MM.1S (cell line): ENCODE data around the gene IL22RA2.

Experiments
- EZH2 ChIP-seq: fragments of 300-600 bp; sonication (generic); optimal IDR thresholded peaks from 2 replicates; pipeline ENCODE3; 2017; ENCODE audit warnings: low read depth, mild to moderate bottlenecking, antibody characterized with exemption, low read length, mixed read lengths
- TF ChIP-seq, protein P1 (sequence below): fragments of 300-600 bp; sonication (generic); IDR thresholded peaks from 2 replicates; pipeline ENCODE4 v1.5.1; 2016; ENCODE audit warnings: antibody characterized with exemption, low read length, mixed read lengths

DNA sequence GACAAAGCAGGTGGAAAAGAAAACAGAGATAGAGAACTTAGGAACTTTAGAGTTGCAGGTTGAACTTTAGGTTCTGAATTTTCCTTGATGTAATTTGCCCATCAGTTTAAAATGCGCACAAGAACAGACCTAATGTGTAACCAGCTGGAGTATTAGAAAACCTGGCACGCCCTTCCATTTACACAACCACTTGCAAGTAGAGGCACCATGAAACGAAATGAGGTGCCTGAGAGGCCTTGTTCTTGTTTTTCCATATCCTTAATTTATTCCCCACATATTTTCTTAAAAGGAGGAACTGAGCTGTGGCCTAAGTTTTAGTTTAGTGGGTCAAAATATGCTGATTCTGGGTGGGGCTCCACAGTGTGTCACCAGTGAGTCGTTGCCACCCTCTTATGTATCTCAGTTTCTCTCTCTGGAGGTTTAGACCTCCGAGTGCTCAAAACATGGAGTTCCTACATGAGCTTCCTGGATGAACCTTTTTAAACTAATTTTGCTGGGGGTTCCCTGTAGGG, 17.2 kb upstream of the IL22RA2 start:
- TF ChIP-seq EZH2: no peak
- TF ChIP-seq, protein P1, sequence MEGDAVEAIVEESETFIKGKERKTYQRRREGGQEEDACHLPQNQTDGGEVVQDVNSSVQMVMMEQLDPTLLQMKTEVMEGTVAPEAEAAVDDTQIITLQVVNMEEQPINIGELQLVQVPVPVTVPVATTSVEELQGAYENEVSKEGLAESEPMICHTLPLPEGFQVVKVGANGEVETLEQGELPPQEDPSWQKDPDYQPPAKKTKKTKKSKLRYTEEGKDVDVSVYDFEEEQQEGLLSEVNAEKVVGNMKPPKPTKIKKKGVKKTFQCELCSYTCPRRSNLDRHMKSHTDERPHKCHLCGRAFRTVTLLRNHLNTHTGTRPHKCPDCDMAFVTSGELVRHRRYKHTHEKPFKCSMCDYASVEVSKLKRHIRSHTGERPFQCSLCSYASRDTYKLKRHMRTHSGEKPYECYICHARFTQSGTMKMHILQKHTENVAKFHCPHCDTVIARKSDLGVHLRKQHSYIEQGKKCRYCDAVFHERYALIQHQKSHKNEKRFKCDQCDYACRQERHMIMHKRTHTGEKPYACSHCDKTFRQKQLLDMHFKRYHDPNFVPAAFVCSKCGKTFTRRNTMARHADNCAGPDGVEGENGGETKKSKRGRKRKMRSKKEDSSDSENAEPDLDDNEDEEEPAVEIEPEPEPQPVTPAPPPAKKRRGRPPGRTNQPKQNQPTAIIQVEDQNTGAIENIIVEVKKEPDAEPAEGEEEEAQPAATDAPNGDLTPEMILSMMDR: no peak
